Measurements from ENCODE around the gene SLF1.
"Not testable (repeated sequence)": the region's sequence is repeated elsewhere in the genome, so short reads cannot be mapped to it uniquely, and the experiment has no call there.

The SLF1 gene

GRCh38 chr5:94618493-94619328 lies at the start of gene SLF1, which contains the start of gene KIAA0825:
TSS of gene SLF1 (plus strand) at chr5:94618669. CDS start at chr5:94628811, 10,142 bp downstream.
TSS of gene KIAA0825 (minus strand) at chr5:94618604. CDS start at chr5:94537126, 81,478 bp downstream.
- DNase-seq = peak; percentile 87

GRCh38 chr5:94571415-94571814 lies 47.1 kb upstream of the SLF1 start:
- DNase-seq = no peak

GRCh38 chr5:94573349-94573748 lies 45.1 kb upstream of the SLF1 start:
- not testable (repeated sequence) for DNase-seq

GRCh38 chr5:94575196-94575595 lies 43.3 kb upstream of the SLF1 start:
- no peak for DNase-seq

- DNase-seq = no peak
Observed at GRCh38 chr5:94577466-94578245, 40.8 kb upstream of the SLF1 start.

GRCh38 chr5:94595281-94595840 lies 23.1 kb upstream of the SLF1 start:
- no peak for DNase-seq

- DNase-seq = no peak
Observed at GRCh38 chr5:94613583-94613982, 4.9 kb upstream of the SLF1 start.

- no peak for DNase-seq
Observed at GRCh38 chr5:94614156-94614805, 4.2 kb upstream of the SLF1 start.

- no peak for DNase-seq
Observed at GRCh38 chr5:94615862-94616261, 2.6 kb upstream of the SLF1 start.

- no peak for DNase-seq
Observed at GRCh38 chr5:94618029-94618492, 408 bp upstream of the SLF1 start.

GRCh38 chr5:94620256-94620655 lies 1.8 kb downstream of the SLF1 start:
- DNase-seq = no peak

- DNase-seq = no peak
Observed at GRCh38 chr5:94621763-94622162, 3.3 kb downstream of the SLF1 start.

- DNase-seq = no peak
Observed at GRCh38 chr5:94623011-94623410, 4.5 kb downstream of the SLF1 start.

- DNase-seq = no peak
Observed at GRCh38 chr5:94623877-94624276, 5.4 kb downstream of the SLF1 start.

GRCh38 chr5:94627191-94627590 lies 8.7 kb downstream of the SLF1 start:
- no peak for DNase-seq

- no peak for DNase-seq
Observed at GRCh38 chr5:94632024-94632423, 13.6 kb downstream of the SLF1 start.

GRCh38 chr5:94640176-94640575 lies 21.7 kb downstream of the SLF1 start:
- no peak for DNase-seq

GRCh38 chr5:94645053-94645452 lies 26.6 kb downstream of the SLF1 start:
- DNase-seq = no peak

GRCh38 chr5:94646758-94647157 lies 28.3 kb downstream of the SLF1 start:
- no peak for DNase-seq

GRCh38 chr5:94649874-94650273 lies 31.4 kb downstream of the SLF1 start:
- DNase-seq = no peak

GRCh38 chr5:94658272-94658671 lies 39.8 kb downstream of the SLF1 start:
- no peak for DNase-seq

GRCh38 chr5:94660506-94660905 lies 42.0 kb downstream of the SLF1 start:
- no peak for DNase-seq

- no peak for DNase-seq
Observed at GRCh38 chr5:94661086-94661485, 42.6 kb downstream of the SLF1 start.
